GF-D8 (cell line): ENCODE results near the gene LOXL3.
"Not testable (repeated sequence)": the region's sequence is repeated elsewhere in the genome, so short reads cannot be mapped to it uniquely, and the experiment has no call there.

Experiments used
- DNase-seq: peaks from one replicate; lab custom pipeline; 2025; lab: John Stamatoyannopoulos, UW

The LOXL3 gene

DNA sequence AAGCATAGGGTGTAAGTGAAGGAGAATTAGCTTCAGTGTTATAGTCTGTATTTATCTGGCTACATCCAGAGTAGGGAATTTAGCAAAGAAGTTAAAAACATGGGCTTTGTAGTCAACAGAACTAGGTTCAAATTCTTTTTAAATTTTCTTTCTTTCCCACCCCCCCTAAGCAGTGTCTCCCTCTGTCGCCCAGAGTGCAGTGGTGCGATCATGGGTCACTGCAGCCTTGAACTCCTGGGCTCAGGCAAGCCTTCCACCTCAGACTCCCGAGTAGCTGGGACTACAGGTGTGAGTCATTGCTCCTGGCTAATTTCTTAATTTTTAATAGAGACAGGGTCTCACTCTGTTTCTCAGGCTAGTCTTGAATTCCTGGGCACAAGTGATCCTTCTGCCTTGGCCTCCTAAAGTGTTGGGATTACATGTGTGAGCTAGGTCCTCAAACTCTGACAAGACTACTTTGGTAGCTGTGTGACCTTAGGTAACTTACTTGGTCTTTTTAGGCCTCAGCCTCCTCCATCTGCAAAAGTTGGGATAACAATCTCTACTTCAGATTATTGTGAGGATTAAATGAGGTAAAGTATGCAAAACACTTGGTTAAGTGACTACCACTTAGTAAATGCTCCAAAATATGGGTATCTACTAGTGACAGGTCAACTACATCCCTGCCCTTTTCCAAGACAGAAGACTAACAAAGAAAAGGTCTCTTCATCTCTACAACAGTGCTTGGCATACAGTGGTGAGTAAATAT is 18.6 kb upstream of the LOXL3 start:
- no peak for DNase-seq

DNA sequence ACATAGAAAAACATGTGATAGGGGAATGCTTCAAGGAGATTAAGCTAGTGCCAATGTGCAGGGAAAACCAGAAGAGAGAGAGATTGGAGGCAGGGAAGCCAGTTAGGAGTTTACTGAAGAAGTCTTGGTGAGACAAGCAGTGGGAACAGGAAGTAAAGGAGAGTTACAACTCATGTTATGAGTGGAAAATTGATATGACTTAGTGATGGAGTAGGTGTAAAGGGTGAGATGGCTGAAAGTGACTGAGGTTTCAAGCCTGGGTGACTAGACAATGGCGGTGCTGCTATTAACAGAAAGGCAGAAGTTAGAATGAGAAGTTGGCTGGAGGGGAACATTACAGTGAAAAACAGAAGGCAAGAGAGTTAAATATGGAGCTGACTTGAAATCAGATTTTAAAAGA is 17.3 kb upstream of the LOXL3 start:
- peak; percentile 18 for DNase-seq

DNA sequence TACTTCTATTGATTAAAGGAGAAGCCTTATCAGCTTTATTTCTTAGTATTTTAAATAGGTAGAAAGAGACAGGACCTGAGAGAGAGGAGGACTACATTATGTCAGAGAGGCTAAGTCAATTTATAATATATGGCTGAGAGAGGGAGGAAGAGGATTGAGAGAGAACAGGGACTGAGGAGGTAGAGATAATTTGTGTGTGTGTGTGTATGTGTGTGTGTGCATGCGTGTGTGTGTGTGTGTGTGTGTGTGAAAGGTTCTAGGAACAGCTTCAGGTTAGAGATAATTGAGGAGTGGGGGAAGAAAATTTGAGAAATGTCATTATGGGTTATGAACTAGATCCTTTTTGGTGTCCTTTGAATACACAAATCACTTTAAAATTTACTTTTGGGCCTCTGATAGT is 15.9 kb upstream of the LOXL3 start:
- DNase-seq: no peak

DNA sequence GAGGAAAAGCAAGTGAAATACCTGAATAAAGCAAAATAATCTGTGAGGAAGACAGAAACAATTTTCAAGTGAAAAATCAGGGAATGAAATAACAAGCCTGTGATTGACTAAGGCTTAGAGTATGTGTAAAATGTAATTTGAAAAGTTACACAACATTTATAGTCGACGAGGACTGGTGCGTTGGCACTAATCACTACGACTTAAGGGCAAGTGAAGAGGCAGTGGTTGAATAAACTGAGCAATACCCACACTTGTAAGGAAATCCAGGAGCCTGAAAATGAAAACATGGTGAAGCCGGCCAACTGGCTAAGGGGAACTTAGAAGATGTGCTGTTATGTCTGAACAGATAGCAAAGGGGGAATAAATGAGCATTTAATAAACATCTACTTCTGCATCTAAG is 14.1 kb upstream of the LOXL3 start:
- no peak for DNase-seq

DNA sequence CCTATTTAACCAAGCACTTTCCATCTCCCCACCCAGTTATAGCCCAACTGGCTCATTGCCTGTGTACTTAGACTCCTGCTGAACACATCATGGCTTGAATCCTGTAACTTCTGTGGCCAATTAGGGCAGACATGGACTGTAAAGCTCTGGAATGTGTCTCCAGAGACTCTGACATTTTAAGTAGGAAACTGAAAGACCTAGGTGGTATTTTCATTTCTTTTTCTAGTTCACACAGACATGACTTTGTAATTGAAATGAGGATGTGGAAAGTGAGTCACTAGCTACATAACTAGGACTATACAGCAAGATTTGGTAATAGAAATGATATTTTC is 13.0 kb upstream of the LOXL3 start:
- DNase-seq: no peak

DNA sequence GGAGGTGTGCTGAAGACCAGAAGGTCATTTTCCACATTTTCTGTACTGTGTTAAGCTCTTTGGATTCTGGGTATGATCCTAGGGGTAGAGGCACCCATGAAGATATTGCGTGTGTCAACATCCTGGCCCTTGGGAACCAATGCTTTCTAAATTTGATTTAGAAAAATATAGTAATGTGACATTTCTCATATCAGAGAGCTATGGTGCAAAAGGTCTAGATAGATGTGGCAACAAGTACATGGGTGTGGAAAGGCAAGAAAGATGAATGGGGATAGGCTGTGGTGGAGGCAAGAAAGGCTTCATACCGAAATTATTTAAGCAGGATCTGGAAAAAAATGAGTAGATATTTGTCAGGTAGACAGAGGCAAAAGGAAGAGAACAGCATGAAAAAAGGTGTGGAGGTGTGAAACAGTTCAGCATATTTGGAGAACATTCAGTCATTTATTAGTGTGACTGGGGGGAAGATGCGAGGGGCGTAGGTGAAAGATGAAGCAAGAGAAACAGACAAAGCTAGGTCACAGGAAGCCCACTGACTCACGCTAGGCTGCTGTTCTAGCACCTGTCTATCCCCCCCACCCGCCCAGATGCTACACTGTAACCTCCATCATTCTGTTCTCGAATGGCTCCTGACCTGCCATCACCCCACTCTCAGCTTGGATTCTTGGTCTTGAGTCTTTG is 12.5 kb upstream of the LOXL3 start:
- no peak for DNase-seq

DNA sequence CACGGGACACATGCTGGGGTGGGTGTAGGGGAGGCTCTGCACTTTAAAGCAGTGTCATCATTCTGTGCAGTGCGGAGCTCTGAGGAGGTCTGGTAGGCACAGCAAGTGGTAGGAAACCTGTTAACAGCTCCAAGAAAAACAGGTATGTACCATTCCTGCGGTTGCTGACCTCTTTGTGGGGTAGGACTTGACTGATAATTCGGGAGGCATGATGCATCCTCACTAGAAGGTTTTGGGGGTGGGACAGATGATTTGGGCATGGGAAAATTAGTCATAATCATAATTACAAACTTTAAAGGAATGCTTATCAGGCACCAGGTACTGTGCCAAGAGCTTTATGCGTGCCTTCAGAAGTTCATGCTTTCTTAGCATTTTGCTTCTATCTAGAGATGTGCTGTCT is 10.5 kb upstream of the LOXL3 start:
- no peak for DNase-seq

DNA sequence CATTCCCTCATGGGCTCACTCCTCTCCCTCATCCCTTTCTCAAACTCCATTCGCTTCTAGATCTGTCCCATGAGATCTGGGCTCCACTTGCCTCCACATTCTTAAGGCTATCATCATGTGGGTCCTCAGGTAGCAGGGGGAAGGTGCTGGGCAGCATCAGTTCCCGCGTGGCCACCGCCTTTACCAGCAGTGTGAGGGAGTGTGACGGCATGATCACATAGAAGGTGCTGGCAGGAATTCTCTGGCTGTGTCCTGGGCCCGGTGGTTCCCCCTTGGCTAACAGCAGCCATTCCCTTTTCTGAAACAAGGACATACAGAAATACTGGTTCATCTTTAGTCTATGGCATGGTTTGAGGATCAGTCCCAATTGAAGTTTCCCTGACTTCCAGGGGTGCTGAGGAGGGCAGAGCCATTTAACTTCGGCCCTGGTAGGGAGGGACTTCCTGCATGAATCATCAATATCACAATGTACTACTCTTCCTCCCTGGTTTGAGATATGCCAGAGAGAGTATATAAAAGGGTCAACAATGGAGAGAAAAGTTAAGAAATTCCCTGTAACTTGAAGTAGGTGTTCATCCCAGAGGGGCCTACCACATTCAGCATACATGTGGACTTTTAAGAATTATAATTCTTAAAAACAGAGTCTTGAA is 8.5 kb upstream of the LOXL3 start:
- DNase-seq: no peak

DNA sequence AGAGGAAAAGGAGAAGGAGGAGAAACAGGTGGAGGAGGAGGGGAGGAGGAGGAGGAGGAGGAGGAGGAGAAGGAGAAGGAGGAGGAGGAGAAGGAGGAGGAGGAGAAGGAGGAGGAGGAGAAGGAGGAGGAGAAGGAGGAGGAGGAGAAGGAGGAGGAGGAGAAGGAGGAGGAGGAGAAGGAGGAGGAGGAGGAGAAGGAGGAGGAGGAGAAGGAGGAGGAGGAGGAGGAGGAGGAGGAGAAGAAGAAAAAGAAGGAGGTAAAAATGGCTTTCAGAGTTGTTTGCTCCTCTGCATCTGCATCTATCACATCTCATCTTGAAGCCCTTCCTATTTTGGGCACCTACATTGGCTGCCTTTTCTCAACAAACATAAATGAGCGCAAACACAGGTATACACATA is 7.3 kb upstream of the LOXL3 start:
- not testable (repeated sequence) for DNase-seq

DNA sequence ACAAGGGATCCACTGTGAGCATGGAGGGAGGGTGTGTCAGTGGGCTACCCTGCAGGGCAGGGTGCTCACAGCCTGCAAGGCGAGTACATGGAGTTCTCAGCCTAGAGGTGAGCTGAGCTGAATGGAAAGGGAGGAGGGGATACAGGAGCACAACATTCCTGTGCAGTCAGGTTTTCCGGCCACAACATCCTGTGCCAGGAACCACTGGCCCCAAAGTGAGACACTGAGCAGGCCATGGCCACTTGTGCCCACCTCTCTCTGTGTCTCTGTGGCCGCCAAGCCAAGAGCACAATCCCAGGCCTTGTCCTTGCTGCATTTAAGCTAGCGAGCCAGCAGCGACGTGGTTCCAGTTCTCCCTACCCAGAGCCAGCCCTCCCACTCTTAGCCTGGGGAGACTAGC is 6.8 kb upstream of the LOXL3 start:
- no peak for DNase-seq

DNA sequence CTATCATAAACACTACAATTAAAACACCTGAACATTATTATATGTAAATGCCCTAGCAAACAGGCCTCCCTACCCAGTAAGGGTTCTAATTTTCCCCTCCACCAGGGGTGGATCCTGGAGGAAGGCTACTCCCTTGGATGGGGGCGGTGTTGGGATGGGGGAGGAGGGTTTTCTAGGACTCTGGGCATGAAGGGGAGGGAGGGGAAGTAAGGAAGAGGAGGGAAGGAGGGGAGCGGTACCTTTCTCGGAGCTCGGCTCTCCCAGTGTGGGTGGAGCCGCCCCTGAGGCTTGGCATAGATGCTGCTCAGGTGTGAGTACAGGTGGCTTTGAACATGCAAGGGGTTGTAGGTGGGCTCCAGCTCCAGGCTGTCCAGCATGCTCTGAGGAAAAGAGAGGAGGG is 6.2 kb upstream of the LOXL3 start:
- no peak for DNase-seq

DNA sequence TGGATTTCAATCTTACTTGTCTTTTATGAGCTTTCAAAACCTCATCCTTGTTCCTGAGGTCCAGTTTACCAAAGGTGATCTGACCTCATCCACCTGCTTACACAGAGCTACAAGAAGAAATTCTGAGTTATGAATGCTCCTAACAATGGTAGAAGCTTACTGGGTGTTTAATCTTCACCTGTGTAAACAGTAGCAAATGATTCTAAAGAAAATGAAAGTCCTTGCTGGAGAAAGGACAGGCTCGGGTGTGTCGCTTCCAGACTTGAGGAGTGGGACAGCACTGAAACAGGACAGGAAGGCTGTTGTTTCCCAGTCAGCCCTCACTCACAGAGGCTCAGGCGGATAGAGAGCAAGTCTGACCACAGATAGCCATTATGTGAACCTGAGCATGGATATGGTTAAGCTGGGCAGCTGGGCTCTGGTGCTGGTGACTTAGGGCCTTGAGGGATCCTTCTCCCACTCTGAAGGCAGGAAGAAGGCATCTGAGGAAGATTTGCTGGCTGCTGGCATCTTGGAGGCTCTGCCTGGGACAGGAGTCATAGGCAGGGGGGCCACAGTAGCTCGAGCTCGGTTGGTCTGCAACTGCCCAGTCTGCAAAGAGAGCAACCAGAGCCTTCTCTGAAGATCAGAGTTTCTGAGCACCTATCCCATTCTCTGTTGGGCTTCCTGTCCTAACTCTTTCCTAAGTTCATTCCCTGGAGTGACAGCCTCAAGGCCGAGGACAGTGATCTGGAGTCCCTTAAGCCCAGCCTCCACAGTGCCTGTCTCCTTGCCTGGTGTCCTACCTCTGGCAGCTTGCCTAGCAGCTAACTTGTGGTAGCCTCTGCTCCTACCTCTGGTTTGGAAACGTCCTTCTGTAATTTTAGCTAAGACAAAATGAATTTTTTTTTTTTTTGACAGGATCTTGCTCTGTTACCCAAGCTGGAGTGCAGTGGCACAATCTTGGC is 4.8 kb upstream of the LOXL3 start:
- DNase-seq: no peak

DNA sequence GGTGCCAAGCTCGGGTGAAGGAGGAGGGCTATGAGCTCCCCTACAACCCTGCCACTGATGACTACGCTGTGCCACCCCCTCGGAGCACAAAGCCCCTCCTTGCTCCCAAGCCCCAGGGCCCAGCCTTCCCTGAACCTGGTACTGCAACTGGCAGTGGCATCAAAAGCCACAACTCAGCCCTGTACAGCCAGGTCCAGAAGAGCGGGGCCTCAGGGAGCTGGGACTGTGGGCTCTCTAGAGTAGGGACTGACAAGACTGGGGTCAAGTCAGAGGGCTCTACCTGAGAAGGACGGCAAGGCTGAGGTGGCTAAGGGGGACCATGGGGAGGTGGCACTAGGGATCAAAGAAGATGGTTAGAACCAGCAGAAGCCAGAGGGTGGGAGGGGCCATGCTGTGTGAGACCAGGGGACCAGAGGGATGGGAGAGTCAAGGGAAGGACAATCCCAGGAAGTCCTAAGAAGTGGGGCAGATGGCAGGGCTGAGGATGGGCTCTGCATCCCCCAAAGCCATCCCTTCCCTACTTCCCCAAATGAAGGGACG is 3.2 kb upstream of the LOXL3 start:
- no peak for DNase-seq

DNA sequence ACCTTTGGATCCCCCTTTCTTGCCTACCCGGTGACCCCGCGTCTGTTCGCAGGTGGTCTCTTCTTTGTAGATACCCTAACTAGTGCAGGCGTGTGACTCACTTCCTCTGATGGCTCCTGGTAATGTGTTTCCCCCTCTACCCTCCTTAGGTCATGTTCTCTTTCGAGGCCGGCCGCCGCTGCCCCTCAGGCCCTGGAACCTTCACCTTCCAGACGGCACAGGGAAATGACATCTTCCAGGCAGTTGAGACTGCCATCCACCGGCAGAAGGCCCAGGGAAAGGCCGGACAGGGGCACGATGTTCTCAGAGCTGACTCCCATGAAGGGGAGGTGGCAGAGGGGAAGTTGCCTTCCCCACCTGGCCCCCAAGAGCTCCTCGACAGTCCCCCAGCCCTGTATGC is 2.4 kb upstream of the LOXL3 start:
- DNase-seq: no peak

DNA sequence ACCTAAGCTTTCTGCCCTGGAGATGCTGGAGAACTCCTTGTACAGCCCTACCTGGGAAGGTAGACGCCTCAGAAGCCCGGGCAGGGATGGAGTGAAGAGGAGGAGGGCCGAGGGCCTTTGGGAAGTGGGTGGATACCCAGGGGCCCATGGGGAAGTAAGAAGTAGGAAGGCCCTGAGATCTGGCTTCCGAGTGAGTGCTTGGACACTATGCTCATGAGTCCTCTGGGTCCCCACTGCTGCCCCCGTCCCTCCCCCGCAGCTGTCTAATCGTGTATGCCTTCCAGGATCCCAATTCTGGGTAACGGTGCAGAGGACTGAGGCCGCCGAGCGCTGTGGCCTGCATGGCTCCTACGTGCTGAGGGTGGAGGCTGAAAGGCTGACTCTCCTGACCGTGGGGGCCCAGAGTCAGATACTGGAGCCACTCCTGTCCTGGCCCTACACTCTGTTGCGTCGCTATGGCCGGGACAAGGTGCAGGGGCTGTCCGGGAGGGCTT is 1.9 kb upstream of the LOXL3 start:
- DNase-seq: peak; percentile 36

DNA sequence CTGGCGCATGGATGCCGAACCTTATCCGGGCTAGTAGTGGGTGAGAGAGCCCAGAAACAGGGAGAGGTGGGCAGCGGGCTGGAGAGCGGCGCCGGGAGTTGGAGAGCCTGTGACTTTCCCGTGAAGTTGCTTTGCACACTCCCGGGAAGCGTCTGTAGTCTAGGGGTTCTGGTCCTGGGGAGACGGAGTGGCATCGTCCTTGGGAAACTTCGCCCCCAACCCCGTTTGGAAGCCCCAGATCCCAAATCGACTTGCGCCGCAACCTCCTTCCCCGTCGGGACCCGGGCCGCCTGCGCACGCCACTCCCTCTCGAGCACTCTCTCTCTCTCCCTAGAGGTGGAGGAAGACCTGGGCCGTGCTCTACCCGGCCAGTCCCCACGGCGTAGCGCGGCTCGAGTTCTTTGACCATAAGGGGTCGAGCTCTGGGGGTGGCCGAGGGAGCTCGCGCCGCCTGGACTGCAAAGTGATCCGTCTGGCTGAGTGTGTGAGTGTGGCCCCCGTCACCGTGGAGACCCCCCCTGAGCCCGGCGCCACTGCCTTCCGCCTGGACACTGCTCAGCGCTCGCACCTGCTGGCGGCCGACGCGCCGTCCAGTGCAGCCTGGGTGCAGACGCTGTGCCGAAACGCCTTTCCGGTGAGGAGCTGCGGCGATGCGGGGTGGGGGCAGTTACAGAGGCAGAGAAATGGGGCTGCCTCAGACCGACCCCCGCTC is 1.2 kb upstream of the LOXL3 start:
- no peak for DNase-seq

DNA sequence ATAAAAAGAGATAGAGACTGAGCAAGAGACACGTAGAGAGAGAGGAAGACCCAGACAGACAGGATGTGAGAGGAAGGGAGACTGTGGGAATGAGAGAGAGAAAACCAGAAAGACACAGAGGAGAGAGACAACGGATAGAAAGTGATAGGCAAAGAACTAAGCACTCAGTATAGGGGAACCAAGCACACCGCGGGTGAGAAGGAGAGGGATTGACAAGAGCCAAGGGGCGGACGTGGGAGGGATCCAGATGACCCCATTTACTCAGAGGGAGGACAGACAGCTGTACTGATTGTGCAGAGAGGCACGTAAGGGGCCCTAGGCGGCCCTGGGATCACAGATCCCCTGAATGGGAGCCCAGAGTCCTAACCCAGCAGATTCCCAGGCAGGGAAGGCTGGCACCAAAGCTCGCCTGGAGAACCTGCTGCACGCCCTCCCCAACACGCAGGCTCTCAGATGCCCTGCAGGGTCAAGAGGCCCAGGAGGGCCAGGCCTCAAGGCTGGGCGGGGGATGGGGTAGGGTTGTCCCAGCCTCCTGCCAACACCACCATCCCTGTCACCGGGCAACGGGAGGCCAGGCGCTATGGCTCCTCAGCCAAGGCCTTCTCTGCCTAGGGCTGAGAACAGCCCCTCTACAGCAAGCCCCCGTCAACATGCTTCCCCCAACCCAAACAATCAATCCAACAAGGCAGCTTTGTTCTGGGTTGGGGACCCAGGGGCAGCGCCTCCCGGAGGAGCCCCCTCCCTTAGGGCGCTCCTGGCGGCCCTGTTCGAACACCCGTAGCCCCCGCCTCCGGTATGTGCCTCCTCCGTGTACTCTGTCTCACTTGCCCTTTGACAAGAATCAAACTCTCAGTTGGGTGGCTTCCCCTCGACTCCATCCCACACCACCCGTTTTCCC is 579 bp downstream of the LOXL3 start:
- no peak for DNase-seq

DNA sequence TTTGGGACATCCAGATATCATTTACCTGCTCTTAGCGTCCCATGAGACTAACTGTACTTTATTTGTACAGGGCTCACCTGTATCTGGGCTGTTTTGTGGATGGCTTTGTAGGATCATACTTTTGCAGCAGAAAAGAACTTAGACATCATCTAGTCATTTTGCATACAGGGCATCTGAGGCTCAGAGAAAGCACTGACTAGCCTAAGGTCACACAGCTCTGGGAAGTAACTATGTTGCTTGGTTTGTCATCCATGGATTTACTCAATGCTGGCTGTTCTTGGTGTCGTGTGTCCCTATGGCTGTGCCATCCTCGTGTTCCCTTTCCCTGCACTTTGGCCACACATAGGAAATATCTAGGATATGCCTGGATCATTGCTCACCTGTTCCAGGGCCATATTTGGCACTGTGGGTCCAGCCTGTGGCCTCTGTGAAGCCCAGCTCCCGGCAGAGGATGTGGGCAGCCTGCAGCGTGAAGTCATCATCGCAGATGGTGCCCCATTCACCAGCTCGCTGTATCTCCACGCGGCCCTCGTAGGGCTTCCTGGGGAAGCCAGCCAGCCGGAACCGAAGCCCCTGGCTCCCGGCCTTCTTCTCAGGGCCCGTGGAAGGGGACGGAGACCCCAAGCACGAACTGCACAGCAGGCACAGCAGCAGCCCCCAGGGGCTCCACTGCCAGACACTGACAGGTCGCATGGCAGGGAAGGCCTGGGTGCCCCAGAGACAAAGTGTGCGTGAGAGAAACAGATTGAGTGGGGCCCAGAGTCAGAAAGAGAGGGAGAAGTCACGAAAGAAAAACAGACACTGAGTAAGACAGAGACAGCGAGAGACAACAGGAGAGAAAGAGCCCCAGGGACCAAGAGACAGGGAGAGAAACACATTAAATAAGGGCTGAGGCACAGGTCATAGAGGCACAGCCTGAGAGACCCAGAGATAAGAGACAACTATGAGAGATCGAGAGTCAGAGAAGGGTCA is 1.5 kb downstream of the LOXL3 start:
- DNase-seq: peak; percentile 25

DNA sequence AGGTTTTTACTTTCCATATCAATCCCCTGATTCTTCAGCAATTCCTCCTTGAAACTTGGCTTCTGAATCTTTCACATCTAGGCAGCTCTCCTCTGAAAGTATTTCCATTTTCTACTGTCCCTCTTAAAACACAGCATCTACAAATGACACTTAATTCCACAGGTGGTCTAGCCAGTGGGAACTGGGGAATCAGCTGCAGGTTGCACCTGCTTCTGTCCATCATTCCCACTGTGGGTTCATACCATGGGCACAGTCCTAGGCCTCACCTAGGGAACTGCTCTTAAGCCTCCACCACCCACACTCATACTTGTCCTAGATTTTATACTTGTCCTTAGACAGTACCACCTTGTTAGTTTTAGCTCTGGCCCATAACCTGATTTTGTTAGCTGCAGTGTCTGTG is 2.2 kb downstream of the LOXL3 start:
- no peak for DNase-seq
